GM12872 (cell line): ENCODE measurements around the gene HAGHL.

Source experiments
- CTCF ChIP-seq: IDR thresholded peaks from 3 replicates; pipeline ENCODE4 v1.5.1; 2011; ENCODE audit warnings: low read depth, mild to moderate bottlenecking, low read length, moderate library complexity; ENCODE audit not compliant: insufficient read depth

The HAGHL gene

GRCh38 chr16:770411-770810 lies 43.5 kb downstream of the HAGHL start:
- TF ChIP-seq CTCF = no peak

GRCh38 chr16:772959-773358 lies 46.1 kb downstream of the HAGHL start:
- no peak for TF ChIP-seq CTCF

- no peak for TF ChIP-seq CTCF
Measured at GRCh38 chr16:774086-775001, 47.4 kb downstream of the HAGHL start.

GRCh38 chr16:775236-775796 lies 48.4 kb downstream of the HAGHL start:
- TF ChIP-seq CTCF = no peak

GRCh38 chr16:776824-777223 lies 49.9 kb downstream of the HAGHL start:
- no peak for TF ChIP-seq CTCF

GRCh38 chr16:777826-778225 lies 50.9 kb downstream of the HAGHL start:
- no peak for TF ChIP-seq CTCF

- no peak for TF ChIP-seq CTCF
Measured at GRCh38 chr16:778447-778846, 51.5 kb downstream of the HAGHL start.
